GM11168 (cell line): ENCODE measurements around the gene IFT80.

ENCODE experiments used
- in situ Hi-C: fragments of 300-500 bp; cut with MboI; formaldehyde crosslinking; loops from one replicate; pipeline ENCODE4 v1.12.0; 2022; ENCODE audit warnings: low sequenced_read_pairs; ENCODE audit not compliant: unreplicated experiment

Gene IFT80

GRCh38 chr3:160399125-160400029 is at the start of gene IFT80, which contains the start of gene SMC4:
TSS of gene IFT80 (minus strand) at chr3:160399225. CDS start at chr3:160384600, 14,625 bp downstream.
TSS of gene SMC4 (plus strand) at chr3:160399650. CDS start at chr3:160400827, 1,177 bp downstream.
- in situ Hi-C loops: no loop called here

- in situ Hi-C loops: no loop called here
Measured at GRCh38 chr3:160447544-160447943, 48.5 kb upstream of the IFT80 start.

DNA sequence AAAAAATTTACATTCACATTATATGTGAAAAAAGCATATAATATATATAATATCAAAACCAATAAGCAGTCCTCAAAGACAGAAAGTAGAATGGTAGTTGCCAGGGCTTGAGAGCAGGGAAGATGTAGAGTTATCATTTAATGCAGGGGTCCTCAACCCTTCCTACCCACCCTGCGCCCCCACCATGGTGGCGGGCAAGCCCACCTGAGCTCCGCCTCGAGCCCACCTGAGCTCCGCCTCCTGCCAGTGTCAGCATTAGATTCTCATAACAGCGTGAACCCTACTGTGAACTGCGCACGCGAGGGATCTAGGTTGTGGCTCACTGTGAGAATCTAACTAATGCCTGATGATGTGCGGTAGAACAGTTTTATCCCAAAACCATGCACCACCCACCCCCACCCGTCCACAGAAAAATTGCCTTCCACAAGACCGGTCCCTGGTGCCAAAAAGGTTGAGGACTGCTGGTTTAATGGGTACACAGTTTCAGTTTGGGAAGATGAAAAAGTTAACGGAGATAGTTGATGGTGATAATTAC is 47.6 kb upstream of the IFT80 start:
- in situ Hi-C loops: no loop called here

- in situ Hi-C loops: no loop called here
Measured at GRCh38 chr3:160445854-160446253, 46.8 kb upstream of the IFT80 start.

DNA sequence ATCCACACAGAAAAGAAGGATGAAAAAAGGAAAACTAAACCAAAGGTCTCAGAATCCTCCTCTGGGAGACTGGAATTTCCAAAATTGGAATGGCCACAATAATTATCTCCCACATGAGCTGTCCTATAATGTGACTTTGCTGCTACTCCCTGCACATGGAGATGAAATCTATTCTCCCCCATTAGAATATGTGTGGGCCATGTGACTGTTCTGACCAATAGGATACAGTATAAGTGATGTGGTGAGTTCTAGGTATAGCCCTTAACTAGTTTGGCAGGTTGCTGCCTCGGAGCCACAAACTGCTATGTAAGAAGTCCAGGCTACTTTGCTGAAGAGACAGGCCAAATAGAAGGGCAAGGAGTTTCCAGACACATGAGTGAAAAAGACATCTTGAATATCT is 45.4 kb upstream of the IFT80 start:
- in situ Hi-C loops: no loop called here

DNA sequence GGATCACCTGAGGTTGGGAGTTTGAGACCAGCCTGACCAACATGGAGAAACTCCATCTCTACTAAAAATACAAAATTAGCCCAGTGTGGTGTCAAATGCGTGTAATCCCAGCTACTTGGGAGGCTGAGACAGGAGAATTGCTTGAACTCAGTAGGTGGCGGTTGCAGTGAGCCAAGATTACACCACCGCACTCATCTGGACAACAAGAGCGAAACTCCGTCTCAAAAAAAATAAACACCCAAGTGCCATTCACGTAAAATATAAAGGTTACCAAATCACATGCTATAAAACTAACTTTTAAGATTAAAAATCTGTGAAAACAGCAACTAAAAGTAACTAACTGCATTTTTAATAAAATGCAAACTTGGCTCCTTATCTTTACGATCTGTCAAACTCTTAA is 41.7 kb upstream of the IFT80 start:
- in situ Hi-C loops: no loop called here

- in situ Hi-C loops: no loop called here
Measured at GRCh38 chr3:160437083-160437455, 38.0 kb upstream of the IFT80 start.

DNA sequence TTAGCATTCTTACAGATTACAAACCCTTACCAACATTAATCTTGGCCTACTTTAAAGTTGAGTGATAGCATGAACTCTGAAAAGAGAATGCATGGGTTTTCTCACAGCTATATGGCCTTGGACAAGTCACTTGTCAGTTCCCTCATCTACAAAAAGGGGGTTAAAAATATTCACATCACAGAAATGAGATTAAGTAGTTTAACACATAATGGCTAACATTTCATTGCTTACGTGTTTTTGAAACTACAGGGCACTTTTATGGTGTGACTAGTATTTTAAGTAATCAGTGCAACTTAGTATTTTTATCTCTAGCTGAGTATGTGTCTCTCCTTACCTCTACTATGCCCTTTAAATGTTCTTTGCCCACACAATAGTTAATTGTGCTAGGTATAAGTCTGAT is 36.7 kb upstream of the IFT80 start:
- in situ Hi-C loops: no loop called here

DNA sequence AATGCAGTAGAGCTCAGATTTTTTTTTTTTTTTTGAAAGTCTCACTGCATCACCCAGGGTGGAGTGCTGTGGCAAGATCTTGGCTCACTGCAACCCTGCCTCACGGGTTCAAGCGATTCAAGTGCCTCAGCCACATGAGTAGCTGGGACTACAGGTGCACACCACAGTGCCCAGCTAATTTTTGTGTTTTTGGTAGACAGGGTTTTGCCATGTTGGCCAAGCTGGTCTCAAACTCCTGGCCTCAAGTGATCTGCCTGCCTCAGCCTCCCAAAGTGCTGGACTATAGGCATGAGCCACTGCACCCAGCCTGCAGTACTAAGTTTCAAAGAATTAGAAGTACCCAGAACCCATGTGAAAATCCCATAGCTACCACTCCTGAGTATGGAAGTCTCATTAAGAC is 36.1 kb upstream of the IFT80 start:
- in situ Hi-C loops: no loop called here

DNA sequence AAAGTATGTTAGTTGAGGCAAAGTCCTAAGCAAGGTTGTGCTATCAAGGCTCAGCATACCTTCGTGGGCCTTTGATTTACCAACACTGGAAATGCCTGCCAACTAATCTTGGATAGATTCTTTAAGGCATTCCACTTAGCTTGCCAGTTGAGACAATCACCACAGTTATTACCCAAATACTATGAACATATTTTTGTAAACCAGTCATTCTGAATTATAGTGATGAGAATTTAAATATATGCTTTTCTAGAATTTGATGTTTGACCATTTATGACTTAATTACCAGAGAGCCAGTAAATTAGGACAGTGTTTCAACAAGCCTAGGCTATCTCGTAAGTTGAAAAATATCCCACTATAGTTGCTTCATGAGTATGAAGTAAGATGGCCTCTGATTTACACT is 35.0 kb upstream of the IFT80 start:
- in situ Hi-C loops: no loop called here

DNA sequence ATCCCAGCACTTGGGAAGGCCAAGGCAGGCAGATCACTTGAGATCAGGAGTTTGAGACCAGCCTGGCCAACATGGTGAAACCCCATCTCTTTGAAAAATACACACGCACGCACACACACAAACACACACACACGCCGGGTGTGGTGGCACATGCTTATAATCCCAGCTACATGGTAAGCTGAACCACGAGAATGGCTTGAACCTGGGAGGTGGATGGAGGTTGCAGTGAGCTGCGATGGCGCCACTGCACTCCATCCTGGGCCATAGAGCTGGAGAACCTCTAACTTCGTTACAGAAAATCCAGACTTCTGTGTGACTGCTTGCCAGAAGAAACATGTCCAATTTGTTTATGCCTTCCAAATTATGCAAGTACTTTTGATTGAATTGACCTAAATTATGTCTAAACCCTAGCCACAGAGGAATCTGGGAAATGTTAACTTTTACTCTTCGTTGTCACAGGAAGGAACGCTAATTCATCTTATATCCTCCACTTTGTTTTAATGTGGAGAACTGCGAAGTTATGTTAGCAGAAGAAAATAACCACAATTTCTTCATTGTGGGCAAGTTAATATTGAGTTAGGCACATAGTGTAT is 28.9 kb upstream of the IFT80 start:
- in situ Hi-C loops: no loop called here

GRCh38 chr3:160417311-160417710 is 18.3 kb upstream of the IFT80 start:
- in situ Hi-C loops: no loop called here

- in situ Hi-C loops: no loop called here
Measured at GRCh38 chr3:160413613-160414248, 14.7 kb upstream of the IFT80 start.

GRCh38 chr3:160412477-160412876 is 13.5 kb upstream of the IFT80 start:
- in situ Hi-C loops: no loop called here

DNA sequence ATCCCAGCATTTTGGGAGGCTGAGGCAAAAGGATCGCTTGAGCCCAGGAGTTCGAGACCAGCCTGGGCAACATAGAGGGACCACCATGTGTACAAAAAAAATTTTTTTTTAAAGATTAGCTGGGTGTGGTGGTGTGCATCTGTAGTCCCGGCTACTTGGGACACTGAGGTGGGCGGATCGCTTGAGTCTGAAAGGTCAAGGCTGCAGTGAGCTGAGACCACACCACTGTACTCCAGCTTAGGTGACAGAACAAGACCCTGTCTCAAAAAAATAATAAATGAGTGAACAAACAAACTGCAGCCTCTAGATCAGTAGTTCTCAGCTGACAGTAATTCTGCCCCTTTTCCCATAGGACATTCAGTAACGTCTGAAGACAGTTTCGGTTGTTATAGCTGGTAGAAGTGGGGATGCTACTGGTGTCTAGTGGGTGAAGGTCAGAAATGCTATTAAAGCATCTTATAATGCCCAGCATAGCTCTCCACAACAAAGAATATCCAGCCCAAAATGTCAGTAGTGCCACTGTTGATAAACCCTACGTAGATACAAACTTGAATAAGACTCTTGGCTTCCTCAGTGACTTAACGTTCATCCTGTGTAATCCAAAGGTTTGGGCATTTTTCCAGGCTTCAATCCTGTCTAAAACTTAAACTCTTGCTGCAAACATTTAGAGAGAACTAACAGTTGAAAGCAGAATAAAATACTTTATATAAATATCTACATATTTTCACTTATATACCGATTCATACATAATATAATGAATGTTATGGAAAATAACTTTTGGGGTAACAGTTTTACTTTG is 11.0 kb upstream of the IFT80 start:
- in situ Hi-C loops: no loop called here

- in situ Hi-C loops: no loop called here
Measured at GRCh38 chr3:160403796-160404470, 4.9 kb upstream of the IFT80 start.

GRCh38 chr3:160403028-160403545 is 4.1 kb upstream of the IFT80 start:
- in situ Hi-C loops: no loop called here

DNA sequence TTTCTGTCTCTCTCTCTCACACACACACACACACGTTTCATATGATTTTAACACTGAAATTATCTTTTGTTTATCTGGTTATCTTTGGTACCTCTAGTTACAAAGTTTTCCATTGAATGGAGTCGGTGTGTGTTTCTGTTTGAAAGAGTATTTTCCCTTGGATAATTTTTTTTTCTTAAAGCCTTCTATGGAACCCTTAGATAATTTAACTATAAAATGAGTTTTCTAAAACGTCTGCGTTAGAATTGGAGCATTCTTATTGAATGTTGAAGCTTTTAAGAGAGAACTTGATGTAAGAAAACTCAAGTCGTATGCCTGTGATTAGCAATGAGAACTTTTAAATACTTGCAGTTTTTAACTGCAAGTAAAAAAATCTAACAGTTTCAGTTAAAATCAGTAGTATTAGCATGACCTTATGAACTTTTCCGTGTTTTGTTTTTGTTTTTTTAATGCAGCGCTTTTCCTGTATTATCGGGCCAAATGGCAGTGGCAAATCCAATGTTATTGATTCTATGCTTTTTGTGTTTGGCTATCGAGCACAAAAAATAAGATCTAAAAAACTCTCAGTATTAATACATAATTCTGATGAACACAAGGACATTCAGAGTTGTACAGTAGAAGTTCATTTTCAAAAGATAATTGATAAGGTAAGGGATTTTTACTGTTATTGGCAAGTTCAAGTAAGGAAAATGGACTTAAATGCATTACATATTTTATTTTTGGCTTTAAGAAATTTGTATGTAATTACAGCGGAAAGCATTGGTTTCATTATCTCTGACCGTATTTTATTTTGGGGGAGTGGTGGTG is 3.4 kb upstream of the IFT80 start:
- in situ Hi-C loops: no loop called here
